HCT116 (cell line): Measurements from ENCODE around the gene STMP1.

ENCODE experiments used
- CEBPB ChIP-seq: IDR thresholded peaks from 2 replicates; pipeline ENCODE4 v1.6.1; 2012; ENCODE audit warnings: low read depth
- ELF1 ChIP-seq: IDR thresholded peaks from 2 replicates; pipeline ENCODE4 v1.6.1; 2012; ENCODE audit warnings: low read depth, borderline replicate concordance
- POLR2A ChIP-seq: IDR thresholded peaks from 2 replicates; pipeline ENCODE4 v1.7.0; 2011; ENCODE audit warnings: borderline replicate concordance; ENCODE audit not compliant: insufficient read depth, insufficient read length; ENCODE audit errors: extremely low read depth
- POLR2AphosphoS5 ChIP-seq: IDR thresholded peaks from 2 replicates; pipeline ENCODE4 v1.6.1; 2011; ENCODE audit warnings: mild to moderate bottlenecking, low read depth, low read length, moderate library complexity
- SRF ChIP-seq: IDR thresholded peaks from 2 replicates; pipeline ENCODE4 v1.6.1; 2012; ENCODE audit warnings: low read depth
- TF ChIP-seq, protein P1 (sequence below), 3 experiments: fragments of 200-600 bp in 1 of 3; sonication (generic) in 1 of 3; IDR thresholded peaks in 2 of 3; conservative IDR thresholded peaks in 1 of 3; 2 replicates each; pipeline ENCODE4 v1.5.1; 2012 to 2017; ENCODE audit warnings: low read depth in 2 of 3, low read length in 2 of 3, antibody characterized with exemption in 1 of 3, borderline replicate concordance in 1 of 3, control low read depth in 1 of 3, mild to moderate bottlenecking in 1 of 3, mixed read lengths in 1 of 3, mixed run types in 1 of 3, moderate library complexity in 1 of 3; ENCODE audit not compliant: insufficient read depth in 1 of 3
- TF ChIP-seq, protein P2 (sequence below): IDR thresholded peaks from 2 replicates; pipeline ENCODE4 v1.6.1; 2012

DNA sequence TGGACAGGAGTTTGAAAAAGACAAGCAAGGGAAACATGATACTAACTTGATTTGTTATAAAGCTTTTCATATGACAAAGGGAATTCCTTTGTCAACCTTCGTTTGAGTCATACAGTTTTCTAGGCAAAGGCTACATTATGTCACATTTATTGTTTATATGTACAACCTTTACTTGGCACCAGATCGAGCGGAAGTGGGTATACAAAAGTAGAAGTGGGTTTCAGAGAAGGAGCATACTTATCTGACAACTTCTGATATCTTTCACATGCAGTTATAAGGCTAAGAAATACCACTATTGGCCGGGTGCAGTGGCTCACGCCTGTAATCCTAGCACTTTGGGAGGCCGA is 11.0 kb downstream of the STMP1 start:
- TF ChIP-seq, protein P1, sequence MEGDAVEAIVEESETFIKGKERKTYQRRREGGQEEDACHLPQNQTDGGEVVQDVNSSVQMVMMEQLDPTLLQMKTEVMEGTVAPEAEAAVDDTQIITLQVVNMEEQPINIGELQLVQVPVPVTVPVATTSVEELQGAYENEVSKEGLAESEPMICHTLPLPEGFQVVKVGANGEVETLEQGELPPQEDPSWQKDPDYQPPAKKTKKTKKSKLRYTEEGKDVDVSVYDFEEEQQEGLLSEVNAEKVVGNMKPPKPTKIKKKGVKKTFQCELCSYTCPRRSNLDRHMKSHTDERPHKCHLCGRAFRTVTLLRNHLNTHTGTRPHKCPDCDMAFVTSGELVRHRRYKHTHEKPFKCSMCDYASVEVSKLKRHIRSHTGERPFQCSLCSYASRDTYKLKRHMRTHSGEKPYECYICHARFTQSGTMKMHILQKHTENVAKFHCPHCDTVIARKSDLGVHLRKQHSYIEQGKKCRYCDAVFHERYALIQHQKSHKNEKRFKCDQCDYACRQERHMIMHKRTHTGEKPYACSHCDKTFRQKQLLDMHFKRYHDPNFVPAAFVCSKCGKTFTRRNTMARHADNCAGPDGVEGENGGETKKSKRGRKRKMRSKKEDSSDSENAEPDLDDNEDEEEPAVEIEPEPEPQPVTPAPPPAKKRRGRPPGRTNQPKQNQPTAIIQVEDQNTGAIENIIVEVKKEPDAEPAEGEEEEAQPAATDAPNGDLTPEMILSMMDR (IDR thresholded peaks at IDR 0.05 in 2 of 3, conservative IDR thresholded peaks at IDR 0.05 in 1 of 3; ENCODE audit: borderline replicate concordance in 1 of 3, insufficient read depth in 1 of 3, low read depth in 2 of 3, low read length in 2 of 3) = no peak
- TF ChIP-seq POLR2AphosphoS5 (no peak), CEBPB (no peak), ELF1 (no peak), SRF (no peak), POLR2A (no peak)
- TF ChIP-seq, protein P2, sequence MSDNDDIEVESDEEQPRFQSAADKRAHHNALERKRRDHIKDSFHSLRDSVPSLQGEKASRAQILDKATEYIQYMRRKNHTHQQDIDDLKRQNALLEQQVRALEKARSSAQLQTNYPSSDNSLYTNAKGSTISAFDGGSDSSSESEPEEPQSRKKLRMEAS = no peak
